ENCODE measurements around the gene OPTC.
"Not testable (repeated sequence)": the region's sequence is repeated elsewhere in the genome, so short reads cannot be mapped to it uniquely, and the experiment has no call there.

The OPTC gene

DNA sequence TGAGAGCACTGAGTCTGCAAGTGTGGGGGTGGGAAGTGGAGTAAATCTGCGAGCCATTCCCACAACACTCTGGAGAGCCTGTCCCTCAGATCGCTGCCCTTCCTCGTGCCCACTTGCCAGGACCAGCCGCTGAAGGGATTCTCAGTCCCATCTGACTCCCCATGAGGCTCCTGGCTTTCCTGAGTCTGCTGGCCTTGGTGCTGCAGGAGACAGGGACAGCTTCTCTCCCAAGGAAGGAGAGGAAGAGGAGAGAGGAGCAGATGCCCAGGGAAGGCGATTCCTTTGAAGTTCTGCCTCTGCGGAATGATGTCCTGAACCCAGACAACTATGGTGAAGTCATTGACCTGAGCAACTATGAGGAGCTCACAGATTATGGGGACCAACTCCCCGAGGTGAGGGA, 1.9 kb downstream of the OPTC start:
- no peak for DNase-seq

DNA sequence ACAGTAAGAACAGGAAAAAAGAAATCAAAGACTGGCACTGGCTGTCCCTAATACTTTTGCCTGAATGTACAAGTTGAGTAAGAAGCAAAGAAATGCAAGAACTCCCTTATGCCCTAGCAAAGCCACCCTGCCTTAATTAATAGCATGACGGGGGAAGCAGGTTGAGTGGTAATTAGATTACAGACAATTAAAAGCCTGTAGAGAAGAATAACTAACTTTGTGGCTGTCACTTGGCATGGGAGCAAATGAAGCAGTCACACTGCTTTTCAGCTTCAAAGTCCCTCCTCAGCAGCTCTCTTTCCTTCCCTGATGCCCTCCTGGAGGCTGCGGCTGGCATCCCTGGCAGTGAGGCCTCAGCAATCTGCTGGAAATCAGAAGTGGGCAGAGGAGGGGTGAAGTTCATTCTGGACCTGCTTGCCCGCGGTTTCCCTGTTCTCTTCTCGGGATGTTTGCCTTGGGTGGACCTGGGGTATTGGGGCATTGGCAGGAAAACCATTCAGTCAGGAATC, 3.4 kb downstream of the OPTC start:
- DNase-seq: no peak

DNA sequence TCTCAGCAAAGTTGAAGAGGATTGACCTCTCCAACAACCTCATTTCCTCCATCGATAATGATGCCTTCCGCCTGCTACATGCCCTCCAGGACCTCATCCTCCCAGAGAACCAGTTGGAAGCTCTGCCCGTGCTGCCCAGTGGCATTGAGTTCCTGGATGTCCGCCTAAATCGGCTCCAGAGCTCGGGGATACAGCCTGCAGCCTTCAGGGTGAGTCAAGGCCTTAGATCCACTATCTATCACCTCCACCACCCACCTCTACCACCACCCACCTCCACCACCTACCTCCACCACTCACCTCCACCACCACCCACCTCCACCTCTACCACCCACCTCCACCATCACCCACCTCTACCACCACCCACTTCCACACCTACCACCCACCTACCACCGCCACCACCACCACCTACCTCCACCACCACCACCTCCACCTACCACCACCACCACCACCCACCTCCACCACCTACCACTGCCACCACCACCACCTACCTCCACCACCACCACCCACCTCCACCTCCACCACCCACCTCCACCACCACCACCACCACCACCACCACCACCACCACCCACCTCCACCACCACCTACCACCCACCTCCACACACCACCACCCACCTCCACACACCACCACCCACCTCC, 5.8 kb downstream of the OPTC start:
- DNase-seq: no peak

DNA sequence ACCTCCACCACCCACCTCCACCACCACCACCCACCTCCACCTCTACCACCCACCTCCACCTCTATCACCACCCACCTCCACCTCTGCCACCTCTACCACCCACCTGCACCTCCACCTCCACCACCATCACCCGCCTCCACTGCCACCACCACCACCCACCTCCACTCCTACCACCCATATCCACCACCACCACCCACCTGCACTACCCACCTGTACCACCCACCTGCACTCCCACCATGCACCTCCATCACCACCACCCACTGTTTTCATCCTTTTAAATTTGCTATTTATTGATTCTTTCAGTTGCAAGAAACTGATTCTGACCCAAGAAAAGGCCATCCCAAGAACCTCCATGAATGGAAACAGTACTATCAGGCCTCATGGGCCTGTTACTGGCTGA, 6.3 kb downstream of the OPTC start:
- no peak for DNase-seq

DNA sequence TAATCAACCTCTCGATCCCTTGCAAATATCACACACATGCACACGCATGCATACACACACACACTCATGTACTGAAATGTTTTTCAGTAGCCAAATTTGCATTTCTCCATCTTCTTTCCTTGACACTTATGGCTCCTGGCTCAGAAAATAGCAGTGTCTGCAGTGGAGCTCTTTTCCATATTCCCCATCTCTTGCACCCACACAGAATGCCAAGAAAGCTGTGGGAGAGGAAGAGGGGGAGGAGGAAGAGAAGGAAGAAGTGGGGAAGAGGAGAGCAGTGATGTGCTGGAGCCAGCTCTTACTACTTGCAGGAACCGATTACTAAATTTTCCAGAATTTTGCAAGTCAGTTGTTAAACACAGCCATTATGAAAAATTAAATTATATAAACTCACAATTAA, 9.9 kb downstream of the OPTC start:
- no peak for DNase-seq

DNA sequence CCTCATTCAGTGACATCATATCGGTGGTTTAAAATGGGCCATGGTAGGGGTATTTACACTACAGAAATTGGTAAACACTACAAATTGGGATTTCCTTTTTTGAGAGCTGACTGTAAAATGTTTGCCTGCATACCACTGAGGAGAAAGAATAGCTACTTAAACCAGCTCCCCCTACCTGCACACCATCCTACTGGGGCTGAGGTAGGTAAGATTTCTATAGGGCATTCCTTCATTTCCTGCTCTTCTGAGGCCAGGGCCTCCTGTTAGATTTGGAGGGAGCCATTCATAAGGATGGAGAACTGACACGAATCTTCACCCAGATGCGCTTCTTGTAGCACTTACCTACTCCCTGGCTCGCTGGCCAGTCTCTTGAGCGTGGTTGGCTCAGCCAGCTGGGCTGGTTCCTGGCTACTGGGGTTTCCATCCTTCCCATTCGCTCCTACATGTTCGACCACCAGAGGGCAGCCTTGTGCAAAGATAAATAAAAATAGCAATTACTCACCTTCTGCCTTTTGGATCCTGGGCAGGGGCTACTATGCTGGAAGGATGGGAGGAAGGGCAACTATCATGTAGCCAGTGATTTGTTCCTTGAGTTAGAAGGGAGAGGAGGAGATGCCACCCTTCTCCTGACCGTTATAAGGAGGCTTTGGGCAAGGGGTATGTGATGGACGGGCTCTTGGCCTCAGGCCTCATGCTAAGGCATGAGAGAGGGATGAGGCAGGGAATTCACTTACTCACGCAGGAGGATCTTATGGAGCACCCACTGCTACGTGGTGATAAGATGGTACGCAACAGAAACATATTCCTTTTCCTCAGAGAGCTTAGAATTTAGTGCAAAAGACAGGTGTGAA, 10.7 kb downstream of the OPTC start:
- peak; percentile 76 for DNase-seq

DNA sequence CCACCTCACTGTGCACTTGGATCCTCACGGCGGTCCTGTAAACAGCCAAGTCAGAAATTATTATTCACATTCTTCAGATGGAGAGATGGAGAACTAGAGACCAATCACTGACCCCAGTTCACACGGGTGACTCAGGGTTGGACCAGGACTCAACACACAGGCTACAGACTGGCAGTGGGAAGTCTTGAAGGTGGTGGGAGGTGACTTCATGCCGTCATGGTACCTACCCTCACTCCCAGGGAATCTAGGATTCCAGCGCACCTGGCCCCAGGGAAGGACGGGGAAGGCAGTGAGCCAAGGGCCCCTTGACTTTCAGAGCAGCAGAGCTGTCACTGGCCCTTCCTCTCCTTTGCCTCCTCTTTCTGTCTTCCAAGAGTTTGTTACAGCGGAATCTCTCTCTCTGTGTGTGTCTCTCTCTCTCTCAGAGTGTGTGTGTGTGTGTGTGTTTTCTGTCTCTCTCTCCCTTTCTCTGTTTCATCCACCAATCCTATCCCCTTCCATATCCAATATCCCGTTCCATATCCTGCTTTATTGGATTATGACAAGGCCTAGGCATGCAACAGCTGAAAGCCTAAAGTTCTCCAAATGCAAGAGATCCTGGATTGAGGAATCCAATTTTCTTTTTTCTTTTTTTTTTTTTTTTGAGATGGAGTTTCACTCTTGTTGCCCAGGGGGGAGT, 11.7 kb downstream of the OPTC start:
- DNase-seq: no peak

DNA sequence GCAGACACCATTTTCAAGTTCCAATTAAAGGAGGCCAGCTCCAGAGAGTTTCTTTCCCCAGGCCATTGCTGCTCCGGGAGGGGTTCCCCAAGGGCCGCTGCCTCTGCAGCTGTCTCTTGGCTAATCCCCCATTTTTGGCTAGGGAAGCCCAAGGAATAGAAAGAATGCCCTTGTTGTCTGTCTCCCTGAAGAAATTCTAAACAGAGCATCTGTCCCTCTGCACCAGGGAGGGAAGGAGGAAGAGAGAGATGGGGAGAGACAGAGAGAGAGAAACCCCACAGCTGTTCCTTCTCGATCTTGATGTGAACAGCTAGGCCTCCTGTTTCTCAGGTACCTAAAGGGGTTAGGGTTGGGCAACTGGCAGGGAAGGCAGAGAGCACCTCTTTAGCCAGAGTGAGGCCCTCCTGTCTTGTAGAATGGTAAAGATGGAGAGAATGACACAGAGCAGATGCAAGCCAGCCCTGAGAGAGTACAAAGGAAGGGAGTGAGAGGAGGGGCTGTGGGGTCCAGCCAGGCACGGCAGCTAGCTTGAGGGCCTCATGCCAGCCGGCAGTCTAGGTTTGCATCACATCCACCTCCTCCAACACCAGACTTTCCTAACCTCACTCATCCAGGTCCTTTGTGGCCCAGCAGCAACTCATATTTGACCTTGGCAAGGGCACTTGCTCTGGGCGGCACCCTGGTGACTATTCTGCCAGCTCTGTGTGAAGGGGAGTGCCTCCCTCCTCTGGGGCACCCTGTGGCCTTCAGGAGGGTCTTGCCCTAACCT, 13.1 kb downstream of the OPTC start:
- DNase-seq: peak; percentile 40

DNA sequence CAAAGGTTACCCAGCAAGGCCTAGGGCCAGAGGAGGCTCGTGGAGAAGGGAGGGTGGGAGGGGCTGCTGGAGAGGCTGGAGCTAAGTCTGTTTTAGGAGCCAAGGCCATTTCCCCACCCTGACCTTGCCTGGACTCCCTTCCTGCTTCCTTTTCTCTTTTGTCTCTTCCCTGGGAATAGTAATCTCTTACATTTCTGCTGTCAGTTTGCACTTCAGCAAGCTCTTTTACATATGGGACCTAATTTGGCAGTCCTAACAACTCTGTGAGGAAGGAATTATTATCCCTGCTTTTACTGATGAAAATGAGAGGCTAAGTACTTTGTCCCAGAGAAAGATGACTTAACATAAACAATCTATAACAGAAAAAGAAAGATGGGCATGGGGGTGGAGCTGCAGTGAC, 13.8 kb downstream of the OPTC start:
- no peak for DNase-seq

DNA sequence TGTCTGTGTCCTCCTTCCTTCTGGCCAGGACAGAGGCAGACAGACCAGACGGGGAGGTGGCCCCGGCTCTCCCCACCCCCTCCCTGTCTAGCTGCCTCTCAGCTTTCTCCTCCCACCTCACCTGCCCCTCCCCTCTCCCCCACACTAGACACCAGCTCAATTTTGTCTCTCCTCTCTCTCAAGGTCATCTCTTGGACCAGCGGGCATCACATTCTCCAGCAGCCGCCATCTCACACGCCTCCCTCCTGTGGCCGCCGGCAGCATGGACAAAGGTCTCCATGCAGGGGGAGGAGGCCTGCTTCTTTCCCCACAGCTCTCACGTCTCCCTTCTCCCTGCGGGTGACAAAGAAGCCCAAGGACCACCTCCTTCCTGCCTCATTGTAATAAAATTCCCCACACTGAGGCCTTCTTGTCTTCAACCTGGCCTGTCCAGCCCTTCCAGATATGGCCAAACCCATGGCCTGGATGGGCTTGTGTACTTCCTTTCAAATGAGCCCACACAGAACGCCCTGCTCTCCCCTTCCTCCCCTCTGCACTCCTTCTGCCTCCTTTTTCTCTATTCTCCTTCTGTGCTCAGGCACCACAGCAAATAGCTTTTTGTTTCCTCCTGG, 14.6 kb downstream of the OPTC start:
- no peak for DNase-seq

DNA sequence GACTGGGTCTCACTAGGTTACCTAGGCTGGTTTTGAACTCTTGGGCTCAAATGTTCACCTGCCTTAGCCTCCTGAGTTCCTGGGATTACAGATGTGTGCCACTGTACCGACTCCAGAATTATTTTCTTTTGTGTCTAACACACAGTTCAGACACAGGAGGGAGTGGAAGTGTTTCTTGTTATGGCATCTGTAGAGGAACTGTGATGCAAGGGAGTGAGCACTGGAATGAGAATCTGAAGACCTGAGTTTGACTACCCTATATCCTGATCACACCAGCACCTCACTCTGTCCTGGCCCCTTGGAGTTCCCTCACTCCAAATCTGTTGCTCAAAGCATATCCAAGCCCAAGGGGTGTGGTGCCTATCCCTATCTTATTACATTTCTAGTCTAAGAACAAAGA, 15.2 kb downstream of the OPTC start:
- no peak for DNase-seq

DNA sequence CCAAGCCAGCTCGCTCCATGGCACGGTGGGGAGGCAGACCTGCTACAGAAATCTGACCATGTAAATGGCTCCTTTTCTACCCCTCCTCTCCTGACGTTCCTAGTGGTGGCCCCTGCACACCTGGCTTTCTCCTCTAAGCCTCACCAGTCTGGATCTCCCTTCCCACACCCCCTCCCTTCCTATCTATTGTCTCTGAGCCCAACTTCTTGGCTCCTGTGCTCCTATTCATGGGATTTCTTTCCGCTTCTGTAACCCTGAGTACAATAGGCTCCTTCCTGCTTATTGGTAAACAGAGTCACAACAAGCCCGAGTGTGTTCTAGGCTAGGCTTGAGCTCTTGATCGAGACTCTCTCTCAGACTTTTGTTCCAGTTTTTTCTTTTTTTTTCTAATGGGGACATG, 17.6 kb downstream of the OPTC start:
- peak; percentile 11 for DNase-seq

DNA sequence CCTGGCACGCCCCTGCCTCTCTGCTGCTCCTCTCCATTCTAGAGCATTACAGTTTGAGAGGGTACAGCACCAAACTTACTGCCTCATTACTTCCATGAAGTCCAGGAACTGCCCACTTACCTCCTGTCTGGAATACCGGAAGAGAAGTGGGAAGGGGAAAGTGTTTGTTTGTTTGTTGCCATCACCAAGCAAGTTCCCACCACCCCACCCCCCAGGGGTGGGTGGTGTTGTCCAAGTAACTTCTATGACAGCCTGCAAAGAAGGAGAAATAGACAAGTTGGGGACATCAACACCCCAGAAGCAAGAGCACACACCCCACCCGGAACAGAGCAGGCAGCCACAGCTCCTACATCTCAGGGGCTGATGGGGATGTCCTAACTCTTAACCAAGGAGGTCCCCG, 18.0 kb downstream of the OPTC start:
- no peak for DNase-seq

DNA sequence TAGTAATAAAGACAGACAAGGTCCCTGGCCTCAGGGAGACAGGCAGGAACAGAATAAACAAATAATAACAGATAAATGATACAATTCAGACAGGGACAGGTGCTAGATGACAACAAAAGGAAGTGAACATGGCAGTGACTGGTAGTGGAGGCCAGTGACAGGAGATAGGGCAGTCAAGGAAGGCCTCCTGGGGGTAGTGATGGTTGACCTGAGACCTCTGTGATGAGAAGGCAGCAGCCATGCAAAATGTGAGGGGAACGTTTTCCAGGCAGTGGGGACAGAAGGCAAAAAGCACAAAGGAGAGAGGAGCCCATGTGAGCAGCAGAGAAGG, 18.5 kb downstream of the OPTC start:
- no peak for DNase-seq

DNA sequence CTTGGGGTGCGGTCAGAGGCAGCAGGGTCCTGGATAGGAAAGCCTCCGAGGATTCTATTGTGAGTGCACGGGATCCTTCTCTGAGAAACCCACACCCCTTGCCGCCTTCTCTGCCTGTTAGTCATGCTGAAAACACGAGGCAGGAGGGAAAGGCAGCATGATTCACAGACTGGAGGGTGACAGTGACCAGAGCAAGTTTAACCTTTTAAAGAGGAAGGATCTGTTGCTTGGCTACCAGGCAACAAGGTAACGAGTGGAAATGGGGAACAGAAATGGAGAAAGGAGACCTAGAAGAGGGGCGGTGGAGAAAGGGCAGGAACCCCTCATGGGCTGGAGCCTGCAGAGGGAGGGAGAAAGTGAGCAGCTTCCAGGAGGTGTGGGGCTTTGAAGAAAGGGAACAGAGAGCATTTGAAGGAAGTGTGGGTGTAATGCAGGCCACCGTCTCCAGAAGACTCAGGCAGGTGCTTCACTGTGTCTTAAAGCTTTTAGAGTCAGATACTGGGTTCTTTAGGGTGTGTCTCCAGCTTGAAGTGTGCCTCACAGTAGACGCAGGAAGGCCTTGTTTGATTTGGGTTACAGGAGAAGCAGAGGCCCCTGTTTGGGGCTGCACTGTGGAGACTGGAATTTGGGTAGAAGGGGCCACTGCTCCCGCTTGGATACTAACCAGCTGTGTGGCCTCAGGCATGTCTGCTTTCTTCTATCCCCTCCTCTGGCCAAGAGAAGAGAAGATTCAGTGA, 19.1 kb downstream of the OPTC start:
- no peak for DNase-seq

DNA sequence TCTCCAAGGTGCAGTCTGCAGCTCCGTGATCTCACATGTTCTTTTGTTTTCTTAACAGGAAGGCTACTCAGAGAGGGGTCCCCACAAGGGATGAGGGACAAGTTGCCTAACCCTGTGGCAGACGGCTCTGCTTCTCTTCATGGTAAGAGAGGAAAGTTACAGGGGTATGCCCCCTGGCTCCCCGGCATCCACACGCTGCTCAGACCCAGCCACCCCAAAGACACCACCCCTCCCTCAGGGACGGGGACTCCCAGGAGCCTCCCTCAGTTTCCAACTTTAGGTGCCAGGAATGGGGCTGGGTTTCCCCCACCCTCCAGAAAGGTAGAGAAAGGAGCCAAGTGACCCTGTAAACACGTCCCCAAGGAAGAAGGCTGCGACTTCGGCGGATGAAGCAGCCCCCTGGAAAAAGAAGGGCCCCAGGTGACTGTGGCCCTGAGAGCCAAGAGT, 19.7 kb downstream of the OPTC start:
- DNase-seq: no peak

DNA sequence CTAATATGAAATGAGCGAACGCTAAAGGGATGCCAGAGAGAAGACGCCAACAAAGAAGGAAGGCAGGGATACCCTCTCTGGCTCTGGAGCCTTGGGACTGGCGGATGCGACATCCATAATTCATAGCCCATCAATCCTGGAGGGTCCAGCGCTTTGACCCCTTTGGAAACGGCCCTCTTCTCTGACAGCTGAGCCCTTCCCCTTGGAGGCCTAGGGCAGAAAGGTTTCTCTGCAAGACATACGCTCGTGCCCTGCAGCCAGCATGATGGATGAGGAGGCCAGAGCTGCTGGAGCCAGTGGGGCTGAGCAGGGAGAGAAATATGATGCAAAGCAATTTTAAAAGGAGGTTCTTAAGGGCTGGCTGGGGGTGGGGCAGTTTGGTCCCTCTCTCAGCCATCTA, 22.2 kb downstream of the OPTC start:
- DNase-seq: no peak

DNA sequence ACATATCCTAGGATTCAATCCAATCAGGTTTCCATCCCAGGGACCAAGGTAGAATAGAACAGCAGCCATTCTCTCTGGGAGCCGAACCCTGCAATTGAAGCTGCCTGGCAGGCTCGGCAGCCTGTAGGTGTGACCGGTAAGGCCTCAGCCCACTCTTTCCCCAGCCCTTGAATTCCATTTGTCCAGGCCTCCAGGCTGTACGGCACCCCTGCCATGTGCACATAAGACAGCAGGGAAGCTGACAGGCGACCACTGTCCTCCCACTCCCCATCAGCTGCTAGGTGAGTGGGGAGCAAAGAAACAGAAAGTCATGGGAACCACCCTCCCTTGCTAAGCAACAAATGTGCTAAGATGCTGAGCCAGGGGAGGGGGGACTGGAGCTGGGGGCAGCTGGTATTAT, 23.0 kb downstream of the OPTC start:
- DNase-seq: no peak

DNA sequence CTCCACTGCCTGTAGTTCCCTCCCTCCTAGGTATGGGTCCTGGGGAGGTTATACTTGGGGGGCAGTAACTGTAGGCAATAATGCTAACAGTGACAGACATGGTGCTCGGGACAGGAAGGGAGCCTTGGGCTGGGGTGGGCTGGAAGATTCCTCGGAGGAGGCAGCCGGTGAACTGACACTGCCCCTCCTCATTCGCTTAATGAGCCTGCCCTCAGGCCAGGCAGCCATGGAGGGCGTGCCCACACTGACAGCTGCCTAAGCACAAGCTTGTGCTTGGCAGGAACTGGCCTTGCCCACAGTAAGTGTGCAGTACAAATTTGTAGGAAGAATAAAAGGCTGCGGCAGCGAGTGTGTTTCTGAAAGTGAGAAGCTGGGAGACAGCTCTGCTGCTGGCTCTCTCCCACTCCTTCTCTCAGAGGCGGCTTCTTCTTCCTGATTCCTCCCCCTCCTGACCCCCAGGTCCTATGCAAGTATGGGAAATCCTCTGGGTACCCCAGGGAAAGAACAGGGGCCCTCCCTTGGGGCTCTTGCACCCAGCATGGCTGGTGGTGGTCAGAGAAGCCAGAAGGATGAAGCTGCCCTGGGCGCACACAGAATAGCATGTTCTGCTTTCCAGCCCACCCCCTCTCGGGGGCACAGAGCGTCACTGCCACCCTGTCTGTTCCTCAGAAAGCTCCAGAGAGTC, 23.6 kb downstream of the OPTC start:
- DNase-seq: no peak

DNA sequence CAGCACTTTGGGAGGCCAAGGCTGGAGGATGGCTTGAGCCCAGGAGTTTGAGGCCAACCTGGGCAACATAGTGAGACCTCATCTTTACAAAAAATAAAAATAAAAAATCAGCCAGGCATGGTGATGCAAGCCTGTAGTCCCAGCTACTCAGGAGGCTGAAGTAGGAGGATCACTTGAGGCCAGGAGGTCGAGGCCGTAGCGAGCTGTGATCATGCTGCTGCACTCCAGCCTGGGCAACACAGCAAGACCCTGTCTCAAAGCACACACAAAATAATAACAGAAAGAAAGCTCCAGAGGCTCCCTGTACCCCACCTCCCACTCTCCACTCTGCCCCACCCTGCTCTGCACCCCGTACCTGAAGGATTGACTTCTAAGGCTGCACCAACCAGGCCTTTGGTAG, 24.2 kb downstream of the OPTC start:
- DNase-seq: not testable (repeated sequence)

DNA sequence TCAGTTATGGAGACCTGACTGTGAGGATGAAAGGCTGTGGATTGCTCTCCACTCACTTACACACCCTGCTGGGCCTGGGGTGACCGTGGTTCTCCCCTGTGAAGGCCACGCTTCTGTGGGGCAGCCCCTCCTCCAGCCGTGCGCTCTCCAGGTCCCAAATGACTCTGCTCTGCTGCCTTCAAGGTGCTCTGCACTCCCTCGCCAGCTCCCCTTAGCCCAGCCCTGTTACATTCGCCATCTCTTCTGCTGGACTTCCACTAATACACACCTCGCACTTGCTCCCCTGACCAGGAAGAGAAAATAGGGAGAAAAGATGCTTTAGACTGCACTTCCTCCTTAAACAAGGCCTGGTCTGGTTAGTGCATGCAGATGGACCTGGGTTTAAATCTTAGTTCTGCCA, 24.6 kb downstream of the OPTC start:
- DNase-seq: no peak
